HL-60 (cell line): ENCODE results near the gene B4GALT1.

Experiments
- CTCF ChIP-seq: IDR thresholded peaks from one replicate; pipeline ENCODE4 v1.5.1; 2011; ENCODE audit warnings: low read length, control low read depth, inconsistent platforms; ENCODE audit not compliant: insufficient read depth
- POLR2AphosphoS5 ChIP-seq: IDR thresholded peaks from 2 replicates; pipeline ENCODE4 v1.6.1; 2012; ENCODE audit warnings: low read depth

DNA sequence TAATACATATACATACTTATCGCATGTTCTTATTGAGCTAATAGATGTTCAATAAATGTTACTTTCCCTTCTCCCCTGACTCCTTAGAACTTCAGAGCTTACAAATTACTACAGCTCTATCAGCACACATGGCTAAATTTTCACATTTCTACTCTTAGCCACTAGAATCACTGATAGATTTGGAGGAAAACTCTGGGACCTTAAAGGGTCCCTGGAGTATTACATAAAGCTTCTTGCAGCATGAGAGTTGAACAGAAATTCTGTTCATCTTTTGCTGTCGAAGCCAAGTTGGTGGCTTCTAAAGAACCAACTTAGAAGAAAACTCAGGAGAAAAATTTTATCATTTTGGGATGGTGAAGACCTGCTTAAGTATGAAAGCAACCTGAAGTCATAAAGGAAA is 15.5 kb downstream of the B4GALT1 start:
- TF ChIP-seq CTCF (no peak), POLR2AphosphoS5 (no peak)
